Activated T-cell treated with anti-CD3 and anti-CD28 coated beads, Interleukin-2, amount 50 U/mL, for 1 hour (primary cell): ENCODE results near the gene ZNF536.
"Not testable (repeated sequence)": the region's sequence is repeated elsewhere in the genome, so short reads cannot be mapped to it uniquely, and the experiment has no call there.

ENCODE experiments used
- DNase-seq: peaks from one replicate; pipeline ENCODE4 v3.0.0-alpha.2; 2020

The ZNF536 gene

GRCh38 chr19:30420881-30421280 is 48.7 kb downstream of the ZNF536 start:
- DNase-seq, result no peak

- DNase-seq, result no peak
Measured at GRCh38 chr19:30421571-30421970, 49.4 kb downstream of the ZNF536 start.

DNA sequence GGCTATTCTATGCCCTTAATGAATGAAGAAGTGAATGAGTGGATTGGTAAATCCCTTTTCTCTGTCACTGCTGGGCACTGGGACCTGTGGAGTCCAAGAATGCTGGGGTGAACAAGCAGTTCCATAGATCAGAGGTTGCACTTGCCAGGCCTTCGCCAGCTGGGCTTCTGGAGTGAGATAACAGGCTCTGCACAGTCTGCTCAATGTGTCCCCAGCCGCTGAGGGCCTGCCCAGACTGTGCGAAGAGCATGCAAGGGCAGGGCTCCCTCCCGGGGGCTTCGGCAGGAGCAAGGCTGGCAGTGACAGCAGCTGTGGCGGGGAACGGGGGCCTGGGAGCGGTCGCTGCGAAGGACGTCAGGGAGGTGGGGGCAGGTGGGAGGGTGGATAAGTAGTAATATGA is 51.3 kb downstream of the ZNF536 start:
- no peak for DNase-seq

GRCh38 chr19:30425885-30426838 is 54.0 kb downstream of the ZNF536 start:
- DNase-seq, result no peak

DNA sequence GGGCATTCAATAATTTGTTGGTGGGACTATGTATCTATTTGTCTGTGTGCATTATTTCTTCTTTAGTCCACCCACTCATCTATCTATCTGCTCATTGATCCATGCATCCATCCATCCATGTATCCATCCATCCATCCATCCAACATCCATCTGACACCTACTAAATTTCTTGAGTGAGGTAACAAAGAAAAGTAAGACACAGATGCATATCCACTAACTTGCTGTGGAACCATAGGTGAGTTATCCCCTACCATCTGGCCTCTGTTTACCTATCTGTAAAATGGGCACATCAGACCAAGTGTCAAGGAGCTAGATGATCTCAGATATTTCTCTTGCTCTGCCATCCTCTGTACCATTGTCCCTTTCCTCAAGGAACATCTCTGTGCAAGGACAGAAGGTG is 54.7 kb downstream of the ZNF536 start:
- DNase-seq, result no peak

GRCh38 chr19:30428092-30428680 is 56.0 kb downstream of the ZNF536 start:
- no peak for DNase-seq

DNA sequence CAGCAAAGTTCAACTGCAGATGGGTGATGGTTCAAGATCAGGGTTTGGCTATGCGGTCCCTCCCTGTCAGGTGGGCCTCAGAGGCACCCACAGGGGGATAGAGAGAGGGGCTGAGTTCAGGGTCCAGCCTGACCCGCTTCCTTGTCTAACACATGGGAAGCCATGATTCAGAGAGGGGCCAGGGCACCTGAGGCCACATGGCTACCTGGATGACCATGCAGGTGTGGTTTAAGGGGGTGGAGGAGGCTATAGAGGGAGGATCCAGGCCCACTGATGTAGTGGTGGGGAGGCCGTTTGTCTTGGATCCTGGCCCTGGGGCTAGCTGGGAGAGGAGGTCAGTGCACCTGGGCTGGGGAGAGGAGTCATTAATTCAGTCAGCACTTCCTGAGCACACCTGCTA is 56.7 kb downstream of the ZNF536 start:
- DNase-seq, result no peak

DNA sequence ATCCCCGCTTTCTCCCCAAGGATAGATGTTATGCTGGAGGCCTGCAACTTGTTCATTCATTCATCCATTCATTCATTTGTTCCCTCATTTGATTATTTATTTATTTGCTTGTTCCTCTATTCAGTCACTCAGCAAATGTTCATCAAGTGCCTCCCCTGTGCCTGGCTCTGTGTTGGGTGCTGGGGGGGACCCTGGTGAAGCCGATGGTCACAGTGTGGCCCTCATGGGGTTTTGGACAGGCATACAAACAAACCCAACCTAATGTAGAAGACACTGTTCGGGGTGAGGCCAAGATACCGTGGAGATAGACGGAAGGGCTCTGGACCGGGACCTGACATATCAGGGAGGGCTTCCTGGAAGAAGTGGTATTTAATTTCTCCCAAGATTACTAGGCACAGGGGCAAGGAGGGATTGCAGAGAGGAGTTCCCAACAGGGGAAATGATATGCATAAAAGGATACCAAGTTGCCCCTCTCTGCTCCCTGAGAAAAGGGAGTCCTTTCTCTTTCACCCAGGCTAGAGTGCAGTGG is 58.1 kb downstream of the ZNF536 start:
- no peak for DNase-seq

- no peak for DNase-seq
Measured at GRCh38 chr19:30431591-30431990, 59.4 kb downstream of the ZNF536 start.

DNA sequence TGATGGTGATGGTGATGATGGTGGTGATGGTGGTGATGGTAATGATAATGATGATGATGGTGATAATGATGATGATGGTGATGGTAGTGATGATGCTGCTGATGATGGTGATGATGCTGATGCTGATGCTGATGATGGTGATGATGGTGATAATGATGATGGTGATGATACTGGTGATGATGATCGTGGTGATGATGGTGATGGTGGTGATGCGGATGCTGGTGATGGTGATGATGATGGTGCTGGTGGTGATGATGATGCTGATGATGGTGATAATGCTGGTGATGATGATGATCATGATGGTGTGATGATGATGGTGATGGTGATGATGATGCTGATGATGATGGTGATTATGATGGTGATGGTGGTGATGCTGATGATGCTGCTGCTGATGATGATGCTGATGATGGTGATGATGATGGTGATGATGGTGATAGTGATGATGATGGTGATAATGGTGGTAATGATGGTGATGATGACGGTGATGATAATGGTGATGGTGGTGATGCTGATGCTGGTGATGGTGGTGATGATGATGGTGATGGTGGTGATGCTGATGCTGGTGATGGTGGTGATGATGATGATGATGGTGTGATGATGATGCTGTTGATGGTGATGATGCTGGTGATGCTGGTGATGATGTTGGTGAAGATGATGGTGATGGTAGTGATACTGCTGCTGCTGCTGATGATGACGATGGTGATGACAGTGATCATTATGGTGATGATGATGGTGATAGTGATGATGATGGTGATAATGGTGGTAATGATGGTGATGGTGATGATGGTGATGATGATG is 62.8 kb downstream of the ZNF536 start:
- DNase-seq, result no peak

GRCh38 chr19:30437869-30438268 is 65.7 kb downstream of the ZNF536 start:
- DNase-seq, result no peak

- no peak for DNase-seq
Measured at GRCh38 chr19:30439310-30439709, 67.1 kb downstream of the ZNF536 start.

- no peak for DNase-seq
Measured at GRCh38 chr19:30441011-30441410, 68.8 kb downstream of the ZNF536 start.

GRCh38 chr19:30442674-30443073 is 70.5 kb downstream of the ZNF536 start:
- no peak for DNase-seq

- no peak for DNase-seq
Measured at GRCh38 chr19:30443531-30444252, 71.5 kb downstream of the ZNF536 start.

GRCh38 chr19:30444253-30444671 is 72.1 kb downstream of the ZNF536 start:
- no peak for DNase-seq

DNA sequence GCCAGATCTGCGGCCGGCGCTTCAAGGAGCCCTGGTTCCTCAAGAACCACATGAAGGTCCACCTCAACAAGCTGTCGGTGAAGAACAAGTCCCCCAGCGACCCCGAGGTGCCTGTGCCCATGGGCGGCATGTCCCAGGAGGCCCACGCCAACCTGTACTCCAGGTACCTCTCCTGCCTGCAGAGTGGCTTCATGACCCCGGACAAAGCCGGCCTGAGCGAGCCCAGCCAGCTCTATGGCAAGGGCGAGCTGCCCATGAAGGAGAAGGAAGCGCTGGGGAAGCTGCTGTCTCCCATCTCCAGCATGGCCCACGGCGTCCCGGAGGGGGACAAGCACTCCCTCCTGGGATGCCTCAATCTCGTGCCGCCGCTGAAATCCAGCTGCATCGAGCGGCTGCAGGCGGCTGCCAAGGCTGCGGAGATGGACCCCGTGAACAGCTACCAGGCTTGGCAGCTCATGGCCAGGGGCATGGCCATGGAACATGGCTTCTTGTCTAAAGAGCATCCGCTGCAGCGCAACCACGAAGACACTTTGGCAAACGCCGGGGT is 72.6 kb downstream of the ZNF536 start:
- DNase-seq, result no peak

DNA sequence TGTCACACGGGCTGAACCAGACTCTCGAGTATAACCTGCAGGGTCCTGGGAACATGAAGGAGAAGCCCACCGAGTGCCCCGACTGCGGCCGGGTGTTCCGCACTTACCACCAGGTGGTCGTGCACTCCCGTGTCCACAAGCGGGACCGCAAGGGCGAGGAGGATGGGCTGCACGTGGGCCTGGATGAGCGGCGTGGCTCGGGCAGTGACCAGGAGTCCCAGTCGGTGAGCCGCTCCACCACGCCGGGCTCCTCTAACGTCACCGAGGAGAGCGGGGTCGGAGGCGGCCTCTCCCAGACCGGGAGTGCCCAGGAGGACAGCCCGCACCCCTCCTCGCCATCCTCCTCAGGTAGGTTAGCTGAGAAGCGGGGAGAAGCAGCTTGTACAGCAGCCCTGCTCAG is 73.2 kb downstream of the ZNF536 start:
- no peak for DNase-seq

GRCh38 chr19:30446120-30446519 is 73.9 kb downstream of the ZNF536 start:
- DNase-seq, result not testable (repeated sequence)

- no peak for DNase-seq
Measured at GRCh38 chr19:30446850-30447552, 74.8 kb downstream of the ZNF536 start.

- no peak for DNase-seq
Measured at GRCh38 chr19:30447553-30447870, 75.3 kb downstream of the ZNF536 start.
